IMR-90 (cell line): ENCODE data around the gene PLPP7. TPM values are rescaled to one million over a fixed set of nuclear protein-coding genes. Genes with fewer than 3 reads are reported as not detected.

ENCODE experiments used
- ATAC-seq: fragments of 200-7000 bp; cut with Tn5 transposase; 2 replicates; pipeline ENCODE4 v1.9.1; 2020; ENCODE audit warnings: low read depth, mild to moderate bottlenecking, moderate library complexity
- BruUV-seq: library from RNA; stranded (reverse); fragments of 400-500 nt; replicated peaks from 2 replicates; lab custom pipeline; 2021; lab: Mats Ljungman, UMichigan
- CTCF ChIA-PET: fragments of 300-600 bp; formaldehyde crosslinking; extraction: SDS; loops from one replicate; lab custom pipeline; 2021; ENCODE audit warnings: antibody characterized with exemption; lab: Yijun Ruan, JAX
- POLR2A ChIA-PET: fragments of 300-600 bp; sonication (Branson Sonifier 250); formaldehyde crosslinking; loops from one replicate; lab custom pipeline; 2022; ENCODE audit warnings: antibody characterized with exemption; ENCODE audit not compliant: unreplicated experiment; lab: Charles Lee
- DNase-seq: peaks from one replicate; pipeline ENCODE4 v3.0.0; 2013
- H2AFZ ChIP-seq: replicated peaks from 2 replicates; pipeline ENCODE3; 2013; ENCODE audit warnings: low read length, mild to moderate bottlenecking; ENCODE audit not compliant: poor library complexity
- H2AK5ac ChIP-seq: 2 replicates; pipeline ENCODE4 v1.6.1; 2013; ENCODE audit warnings: low read depth, low read length, inconsistent platforms
- H2AK9ac ChIP-seq: replicated peaks from 2 replicates; pipeline ENCODE3; 2013; ENCODE audit warnings: mild to moderate bottlenecking, low read depth, low read length, moderate library complexity; ENCODE audit not compliant: poor library complexity
- H2BK120ac ChIP-seq: 2 replicates; pipeline ENCODE4 v1.6.1; 2013; ENCODE audit warnings: low read depth, low read length, inconsistent platforms
- H2BK15ac ChIP-seq: 3 replicates; pipeline ENCODE4 v1.6.1; 2013; ENCODE audit warnings: low read depth, low read length, inconsistent platforms
- H2BK20ac ChIP-seq: 2 replicates; pipeline ENCODE4 v1.6.1; 2013; ENCODE audit warnings: low read depth, mild to moderate bottlenecking, inconsistent platforms, low read length, moderate library complexity
- H2BK5ac ChIP-seq: 2 replicates; pipeline ENCODE4 v1.6.1; 2013; ENCODE audit warnings: mild to moderate bottlenecking, low read depth, low read length, inconsistent platforms; ENCODE audit not compliant: poor library complexity, severe bottlenecking
- H3K14ac ChIP-seq: replicated peaks from 2 replicates; pipeline ENCODE4 v1.6.1; 2013; ENCODE audit warnings: low read depth, low read length, inconsistent platforms
- H3K18ac ChIP-seq: 2 replicates; pipeline ENCODE4 v1.6.1; 2013; ENCODE audit warnings: low read depth, low read length, control low read depth
- H3K23ac ChIP-seq: 2 replicates; pipeline ENCODE4 v1.6.1; 2013; ENCODE audit warnings: low read depth, low read length, inconsistent platforms
- H3K27ac ChIP-seq: 2 replicates; pipeline ENCODE4 v1.5.1; 2013; ENCODE audit warnings: mild to moderate bottlenecking, control low read depth, low read length; ENCODE audit not compliant: insufficient read depth
- H3K27me3 ChIP-seq: 2 replicates; pipeline ENCODE4 v1.6.1; 2013; ENCODE audit warnings: low read length; ENCODE audit not compliant: control insufficient read depth, insufficient read depth
- H3K36me3 ChIP-seq: 2 replicates; pipeline ENCODE4 v1.6.1; 2013; ENCODE audit warnings: low read length, mixed read lengths; ENCODE audit not compliant: control insufficient read depth, insufficient read depth
- H3K4ac ChIP-seq: 2 replicates; pipeline ENCODE4 v1.6.1; 2013; ENCODE audit warnings: low read depth, low read length, inconsistent platforms
- H3K4me1 ChIP-seq: 2 replicates; pipeline ENCODE4 v1.6.1; 2013; ENCODE audit warnings: low read length, mixed read lengths; ENCODE audit not compliant: control insufficient read depth, insufficient read depth
- H3K4me2 ChIP-seq: 2 replicates; pipeline ENCODE4 v1.6.1; 2013; ENCODE audit warnings: low read depth, mild to moderate bottlenecking, control low read depth, low read length, moderate library complexity
- H3K4me3 ChIP-seq: 2 replicates; pipeline ENCODE4 v1.5.1; 2013; ENCODE audit warnings: low read depth, mild to moderate bottlenecking, control low read depth, low read length, moderate library complexity; ENCODE audit not compliant: insufficient read depth
- H3K56ac ChIP-seq: 2 replicates; pipeline ENCODE4 v1.6.1; 2013; ENCODE audit warnings: low read length, inconsistent platforms; ENCODE audit not compliant: insufficient read depth; ENCODE audit errors: extremely low read depth
- H3K79me1 ChIP-seq, 2 experiments: 2 replicates each; pipeline ENCODE4 v1.6.1; 2013; ENCODE audit warnings: low read length in 2 of 2, inconsistent platforms in 1 of 2, low read depth in 1 of 2
- H3K9ac ChIP-seq: 2 replicates; pipeline ENCODE4 v1.6.1; 2013; ENCODE audit warnings: low read depth, low read length, control low read depth
- H3K9me1 ChIP-seq: 2 replicates; pipeline ENCODE4 v1.6.1; 2013; ENCODE audit warnings: low read length, inconsistent platforms; ENCODE audit not compliant: insufficient read depth
- H3K9me3 ChIP-seq: 2 replicates; pipeline ENCODE4 v1.6.1; 2013; ENCODE audit warnings: low read length; ENCODE audit not compliant: control insufficient read depth, insufficient read depth
- H4K20me1 ChIP-seq: 2 replicates; pipeline ENCODE4 v1.6.1; 2013; ENCODE audit warnings: low read length, inconsistent platforms; ENCODE audit not compliant: insufficient read depth
- H4K5ac ChIP-seq: 2 replicates; pipeline ENCODE4 v1.6.1; 2013; ENCODE audit warnings: mild to moderate bottlenecking, low read depth, low read length, control low read depth
- H4K8ac ChIP-seq, 2 experiments: 2 replicates each; pipeline ENCODE4 v1.6.1; 2013; ENCODE audit warnings: low read depth in 2 of 2, low read length in 2 of 2, control low read depth in 1 of 2, inconsistent platforms in 1 of 2
- H4K91ac ChIP-seq: 2 replicates; pipeline ENCODE4 v1.6.1; 2013; ENCODE audit warnings: low read depth, low read length, inconsistent platforms; ENCODE audit not compliant: insufficient read depth
- BHLHE40 ChIP-seq: fragments of 150-350 bp; IDR thresholded peaks from 2 replicates; pipeline ENCODE4 v1.6.1; 2016; ENCODE audit warnings: mild to moderate bottlenecking, low read depth, low read length
- CEBPB ChIP-seq: IDR thresholded peaks from 2 replicates; pipeline ENCODE4 v1.6.1; 2012; ENCODE audit warnings: low read depth, low read length, improper control_type of control experiment
- CHD1 ChIP-seq: IDR thresholded peaks from 2 replicates; pipeline ENCODE4 v1.6.1; 2012; ENCODE audit warnings: low read depth, low read length, improper control_type of control experiment
- CTCF ChIP-seq: conservative IDR thresholded peaks from 2 replicates; pipeline ENCODE4 v1.5.1; 2012; ENCODE audit warnings: mild to moderate bottlenecking, low read depth, low read length, improper control_type of control experiment
- FOS ChIP-seq: fragments of 150-350 bp; IDR thresholded peaks from 2 replicates; pipeline ENCODE4 v1.6.1; 2016; ENCODE audit warnings: low read depth, low read length
- MAFK ChIP-seq: IDR thresholded peaks from 2 replicates; pipeline ENCODE4 v1.6.1; 2012; ENCODE audit warnings: low read depth, low read length, improper control_type of control experiment
- MAZ ChIP-seq: IDR thresholded peaks from 2 replicates; pipeline ENCODE4 v1.6.1; 2012; ENCODE audit warnings: low read depth, mild to moderate bottlenecking, low read length, improper control_type of control experiment, moderate library complexity, borderline replicate concordance
- MXI1 ChIP-seq: IDR thresholded peaks from 2 replicates; pipeline ENCODE4 v1.6.1; 2012; ENCODE audit warnings: low read depth, mild to moderate bottlenecking, low read length, moderate library complexity, borderline replicate concordance
- NFE2L2 ChIP-seq: fragments of 150-350 bp; IDR thresholded peaks from 2 replicates; pipeline ENCODE4 v1.6.1; 2016; ENCODE audit warnings: low read depth, mild to moderate bottlenecking, low read length
- POLR2A ChIP-seq: IDR thresholded peaks from 2 replicates; pipeline ENCODE4 v1.6.1; 2012; ENCODE audit warnings: mild to moderate bottlenecking, low read depth, low read length
- RAD21 ChIP-seq: IDR thresholded peaks from 2 replicates; pipeline ENCODE4 v1.6.1; 2012; ENCODE audit warnings: low read length, improper control_type of control experiment
- RCOR1 ChIP-seq: IDR thresholded peaks from 2 replicates; pipeline ENCODE4 v1.6.1; 2012; ENCODE audit warnings: mild to moderate bottlenecking, low read length, improper control_type of control experiment; ENCODE audit not compliant: insufficient replicate concordance
- RFX5 ChIP-seq: IDR thresholded peaks from 2 replicates; pipeline ENCODE4 v1.8.0; 2012; ENCODE audit warnings: low read depth, mild to moderate bottlenecking, low read length, moderate library complexity
- SMC3 ChIP-seq: fragments of 150-350 bp; IDR thresholded peaks from 2 replicates; pipeline ENCODE4 v1.6.1; 2016; ENCODE audit warnings: low read depth, mild to moderate bottlenecking, antibody characterized with exemption, low read length, moderate library complexity
- USF2 ChIP-seq: fragments of 150-350 bp; IDR thresholded peaks from 2 replicates; pipeline ENCODE4 v1.6.1; 2017; ENCODE audit warnings: mild to moderate bottlenecking, antibody characterized with exemption, low read length, low read depth
- WGBS, 2 experiments: methylation state at CpG; one replicate each; pipeline versions ENCODE4 v1.1.5 to v1.1.7; 2013; ENCODE audit warnings: missing lambda C conversion rate in 2 of 2; ENCODE audit not compliant: insufficient read length in 1 of 2; ENCODE audit errors: extremely low coverage in 2 of 2; 5-methylcytosine and 5-hydroxymethylcytosine counted together
- dilution Hi-C: fragments of 300-500 bp; cut with HindIII; formaldehyde crosslinking; loops from one replicate; pipeline ENCODE4 v1.14.3; 2018; ENCODE audit warnings: low sequenced_read_pairs; ENCODE audit not compliant: unreplicated experiment
- in situ Hi-C: fragments of 300-500 bp; cut with MboI; formaldehyde crosslinking; loops from 3 replicates; pipeline ENCODE4 v1.14.3; 2019; ENCODE audit warnings: low sequenced_read_pairs, inconsistent platforms, mixed read lengths
- intact Hi-C: fragments of 100-400 bp; cut with micrococcal nuclease; formaldehyde crosslinking; loops from 2 replicates; pipeline ENCODE4 v1.10.0; 2022
- polyA plus RNA-seq, 3 experiments: library from polyadenylated mRNA; depleted of rRNA; stranded (reverse); fragments of >200 nt; gene quantifications; 2 replicates each; pipeline ENCODE4 v1.2.3, GENCODE V29; 2012; ENCODE audit warnings: low replicate concordance in 1 of 3
- total RNA-seq: library from RNA; depleted of rRNA; stranded (reverse); fragments of >200 nt; gene quantifications from 2 replicates; pipeline ENCODE4 v1.2.3, GENCODE V29; 2012
- TF ChIP-seq, protein P1 (sequence below): fragments of 150-350 bp; IDR thresholded peaks from 2 replicates; pipeline ENCODE4 v1.6.1; 2016; ENCODE audit warnings: low read depth, mild to moderate bottlenecking, low read length, moderate library complexity, borderline replicate concordance

The PLPP7 gene
- total and polyA plus RNA-seq, 2 of the 4 experiments (the other 2 are of a cell fraction), result 0.54 to 1.2 TPM

GRCh38 chr9:131274674-131275331 is 14.7 kb upstream of the PLPP7 start:
- no peak overlapping the region for H2BK15ac ChIP-seq
- POLR2A ChIA-PET, result no interaction called here

More at GRCh38 chr9:131274674-131275331, 14.7 kb upstream of the PLPP7 start:
- H3K36me3 ChIP-seq, result no peaks in the 10 kb centered on the region
- H3K9me1 ChIP-seq, result no peaks in the 10 kb centered on the region
- H3K27ac ChIP-seq, result no peak overlapping the region
- H2AK5ac ChIP-seq, result no peak overlapping the region
- H2BK5ac ChIP-seq, result no peak overlapping the region
- no peaks in the 10 kb centered on the region for H3K9me3 ChIP-seq
- ATAC-seq (no peak), DNase-seq (no peak)
- H3K79me1 ChIP-seq, result no peaks in the 10 kb centered on the region
- peaks cover 39% of the 10 kb centered on the region for H3K27me3 ChIP-seq
- no peak overlapping the region for H3K4ac ChIP-seq
- no peak overlapping the region for H2AK9ac ChIP-seq
- no TSS peak for BruUV-seq
- H3K4me2 ChIP-seq, result no peak overlapping the region
- H3K9ac ChIP-seq, result no peak overlapping the region
- no peak overlapping the region for H4K91ac ChIP-seq
- H2BK20ac ChIP-seq, result no peak overlapping the region
- no peaks in the 10 kb centered on the region for H4K20me1 ChIP-seq
- intact Hi-C loops (no loop called here), dilution Hi-C loops (no loop called here), in situ Hi-C loops (no loop called here)
- TF ChIP-seq BHLHE40 (no peak), MAZ (no peak), FOS (no peak), RCOR1 (no peak), RAD21 (no peak), CHD1 (no peak), CTCF (no peak), USF2 (no peak), POLR2A (no peak), RFX5 (no peak), MXI1 (no peak), MAFK (no peak), CEBPB (no peak), SMC3 (no peak), NFE2L2 (no peak)
- TF ChIP-seq, protein P1, sequence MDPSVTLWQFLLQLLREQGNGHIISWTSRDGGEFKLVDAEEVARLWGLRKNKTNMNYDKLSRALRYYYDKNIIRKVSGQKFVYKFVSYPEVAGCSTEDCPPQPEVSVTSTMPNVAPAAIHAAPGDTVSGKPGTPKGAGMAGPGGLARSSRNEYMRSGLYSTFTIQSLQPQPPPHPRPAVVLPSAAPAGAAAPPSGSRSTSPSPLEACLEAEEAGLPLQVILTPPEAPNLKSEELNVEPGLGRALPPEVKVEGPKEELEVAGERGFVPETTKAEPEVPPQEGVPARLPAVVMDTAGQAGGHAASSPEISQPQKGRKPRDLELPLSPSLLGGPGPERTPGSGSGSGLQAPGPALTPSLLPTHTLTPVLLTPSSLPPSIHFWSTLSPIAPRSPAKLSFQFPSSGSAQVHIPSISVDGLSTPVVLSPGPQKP, result no peak
- WGBS, 2 experiments, result 90% methylated on average over 6 of the region's 18 CpGs; no CpG with 5 or more reads in 1 of the 2 experiments
- no peak overlapping the region for H4K8ac ChIP-seq
- CTCF ChIA-PET, result no interaction called here
- H3K23ac ChIP-seq, result no peak overlapping the region
- no peaks in the 10 kb centered on the region for H3K4me1 ChIP-seq
- H3K14ac ChIP-seq, result no peak overlapping the region
- H2AFZ ChIP-seq, result no peak overlapping the region
- H3K4me3 ChIP-seq, result no peak overlapping the region
- no peak overlapping the region for H3K18ac ChIP-seq
- H2BK120ac ChIP-seq, result no peak overlapping the region
- no peak overlapping the region for H4K5ac ChIP-seq
- H3K56ac ChIP-seq, result no peak overlapping the region
